HT-29 (cell line): Measurements from ENCODE around the gene UBE2H. TPM values are rescaled to one million over a fixed set of nuclear protein-coding genes. Genes with fewer than 3 reads are reported as not detected.
"Not testable (repeated sequence)": the region's sequence is repeated elsewhere in the genome, so short reads cannot be mapped to it uniquely, and the experiment has no call there.

ENCODE experiments used
- DNase-seq: peaks from one replicate; pipeline ENCODE4 v3.0.0-alpha.2; 2015; ENCODE audit warnings: low spot score
- total RNA-seq: library from RNA; depleted of rRNA; stranded (reverse); fragments of >200 nt; shearing (Covaris generic); gene quantifications from 2 replicates; pipeline ENCODE4 v1.2.3, GENCODE V29; 2014

The UBE2H gene
- total RNA-seq, 1 experiment from 2014 or later = 96.8 TPM

DNA sequence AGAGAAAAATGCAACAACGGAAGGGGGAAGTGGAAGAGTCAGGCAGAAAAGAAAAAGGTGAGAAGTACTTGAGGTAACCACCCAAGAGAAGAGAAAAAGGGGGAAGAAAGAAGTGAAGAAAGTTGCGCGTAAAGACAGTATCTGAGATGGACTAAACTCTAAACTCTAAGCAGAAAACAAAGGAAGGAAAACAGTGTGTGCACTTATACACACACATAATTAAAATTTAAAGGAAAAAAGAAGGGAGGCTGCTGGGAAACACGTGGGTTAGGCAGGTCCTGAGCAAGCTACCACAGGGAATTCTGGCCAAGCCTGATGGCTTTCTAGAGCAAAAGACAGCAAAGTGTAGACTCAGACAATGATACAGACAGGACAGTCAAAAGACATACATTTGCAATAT, 78.0 kb downstream of the UBE2H start:
- no peak for DNase-seq

DNA sequence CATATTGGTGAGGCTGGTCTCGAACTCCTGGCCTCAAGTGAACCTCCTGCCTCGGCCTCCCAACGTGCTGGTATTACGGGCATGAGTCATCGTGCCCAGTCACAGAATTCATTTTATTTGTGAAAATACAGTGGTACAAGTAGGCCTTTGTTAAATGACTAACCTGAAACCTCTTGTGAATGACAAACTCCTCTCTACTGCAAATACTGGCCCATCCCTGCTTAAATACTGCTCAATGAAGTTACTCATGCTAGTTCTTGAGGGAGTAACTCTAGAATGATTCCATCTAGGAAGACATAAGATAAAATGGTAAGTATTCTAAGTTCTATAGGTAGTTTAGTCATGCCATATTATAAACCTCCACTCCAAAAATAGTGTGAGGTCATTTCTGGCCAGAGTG, 80.7 kb downstream of the UBE2H start:
- no peak for DNase-seq

DNA sequence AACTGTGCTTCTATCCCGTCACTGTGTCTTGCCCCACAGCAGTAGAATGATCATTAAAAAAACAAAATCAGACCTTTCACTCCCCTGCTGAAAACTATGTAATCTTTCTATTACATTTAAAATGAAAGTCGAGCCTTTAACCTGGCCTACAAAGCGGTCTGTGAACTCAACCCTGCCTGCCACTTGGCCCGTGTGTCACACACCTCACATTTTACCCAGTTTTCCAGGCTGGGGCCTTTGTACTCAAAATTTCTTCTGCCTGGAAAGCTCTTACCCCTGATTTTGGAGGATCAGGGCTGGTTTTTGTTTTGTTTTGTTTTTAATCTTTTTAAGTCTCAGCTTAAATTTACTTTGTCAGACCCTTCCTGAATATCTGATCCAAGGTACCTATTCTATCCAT, 82.1 kb downstream of the UBE2H start:
- DNase-seq = no peak

DNA sequence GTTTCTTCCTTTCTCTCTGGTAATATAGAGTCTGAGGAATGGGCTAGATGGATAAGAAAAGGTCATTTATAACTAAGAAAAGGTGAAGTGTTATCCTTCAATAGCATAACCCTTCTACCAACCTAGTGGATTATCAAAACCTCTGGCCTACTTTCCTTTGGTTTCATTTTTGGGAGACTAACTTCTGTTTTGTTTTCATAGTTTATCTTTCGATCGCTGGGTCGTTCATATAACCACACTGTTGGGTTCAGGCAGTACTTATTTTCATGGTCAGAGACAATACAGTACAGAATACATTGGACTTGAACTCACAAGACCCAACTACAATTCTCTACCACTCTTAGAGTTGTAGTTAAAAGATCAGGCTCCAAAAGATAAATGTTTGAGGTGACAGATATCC, 86.5 kb downstream of the UBE2H start:
- DNase-seq = no peak

DNA sequence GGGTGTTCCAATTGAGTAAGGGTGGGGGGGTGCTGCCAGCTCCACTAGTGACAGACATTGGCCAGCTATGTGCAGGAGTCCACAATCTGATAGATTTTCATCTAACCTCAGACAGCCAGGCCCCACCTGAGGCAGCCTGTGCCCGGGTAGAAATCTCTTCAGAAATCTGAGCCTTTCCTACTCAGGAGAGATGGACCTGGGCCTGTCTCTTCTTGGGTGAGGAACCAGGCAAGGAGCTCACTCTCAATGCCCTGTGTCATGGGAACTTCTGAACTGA, 86.9 kb downstream of the UBE2H start:
- DNase-seq = no peak

DNA sequence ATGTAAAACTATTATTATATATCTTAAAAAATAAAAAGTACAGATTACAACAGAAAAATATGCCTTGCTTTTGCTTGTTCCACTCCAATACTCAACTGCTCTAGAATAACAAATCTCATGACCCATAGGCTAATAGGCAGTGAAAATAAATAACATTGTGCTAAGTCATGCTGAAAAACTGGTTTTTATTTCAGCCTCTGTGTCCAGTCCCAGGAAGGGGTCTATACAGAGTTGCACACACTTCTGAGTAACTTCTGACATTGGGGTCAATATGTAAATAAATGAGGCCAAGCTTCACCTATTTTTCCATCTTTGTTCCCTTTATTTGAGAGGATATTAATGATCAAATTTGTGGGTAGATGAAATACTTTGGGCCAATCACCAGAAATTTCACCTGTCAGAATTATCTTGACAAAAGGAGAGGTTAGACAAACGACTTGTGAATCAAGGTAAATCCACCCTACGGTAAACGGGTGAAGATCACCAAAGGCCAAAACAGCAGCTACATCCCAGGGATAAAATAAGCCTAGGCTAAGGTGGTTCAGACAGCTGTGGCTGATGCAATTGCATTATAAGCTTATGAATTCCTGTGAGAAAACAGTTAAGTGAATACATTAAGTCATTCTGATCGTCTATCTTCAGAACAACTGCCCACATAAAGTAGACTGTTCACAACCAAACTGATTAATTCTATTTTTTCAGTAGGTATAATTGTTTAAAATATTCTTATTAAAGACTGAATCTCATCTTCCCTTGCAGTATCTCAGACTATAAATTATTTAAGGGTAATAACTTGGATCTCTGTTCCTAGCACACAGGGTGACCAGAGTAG, 87.5 kb downstream of the UBE2H start:
- DNase-seq = no peak

DNA sequence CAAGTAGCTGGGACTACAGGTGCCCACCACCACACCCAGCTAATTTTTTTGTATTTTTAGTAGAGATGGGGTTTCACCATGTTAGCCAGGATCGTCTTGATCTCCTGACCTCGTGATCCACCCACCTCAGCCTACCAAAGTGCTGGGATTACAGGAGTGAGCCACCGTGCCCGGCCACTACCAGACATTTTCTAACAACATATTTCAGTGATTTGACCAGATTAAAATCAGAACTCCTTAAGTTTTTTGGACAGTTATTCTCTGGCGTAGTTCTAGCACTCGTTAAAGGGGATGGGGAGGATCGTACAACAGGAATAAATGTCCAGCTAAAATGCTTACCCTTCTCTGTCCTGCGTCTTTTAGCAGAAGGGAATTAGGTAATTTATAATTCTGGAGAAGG, 88.1 kb downstream of the UBE2H start:
- not testable (repeated sequence) for DNase-seq

DNA sequence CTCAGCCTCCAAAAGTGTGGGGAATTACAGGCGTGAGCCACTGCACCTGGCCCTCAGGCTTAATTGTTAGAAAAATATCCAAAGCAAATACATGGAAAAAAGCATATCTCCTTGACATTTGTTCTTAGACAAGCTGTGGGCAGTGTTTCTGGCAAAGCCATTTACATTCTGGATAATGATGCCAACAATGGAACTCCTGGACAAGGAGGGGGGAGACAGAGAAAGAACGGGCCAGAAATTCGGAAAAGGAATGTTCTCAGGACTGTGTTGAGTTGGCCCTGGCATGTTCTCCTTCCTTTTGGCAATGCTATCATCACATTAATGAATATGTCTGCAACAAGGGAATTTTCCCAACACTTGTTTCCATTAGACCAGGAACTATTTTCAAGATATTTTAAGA, 88.7 kb downstream of the UBE2H start:
- no peak for DNase-seq

DNA sequence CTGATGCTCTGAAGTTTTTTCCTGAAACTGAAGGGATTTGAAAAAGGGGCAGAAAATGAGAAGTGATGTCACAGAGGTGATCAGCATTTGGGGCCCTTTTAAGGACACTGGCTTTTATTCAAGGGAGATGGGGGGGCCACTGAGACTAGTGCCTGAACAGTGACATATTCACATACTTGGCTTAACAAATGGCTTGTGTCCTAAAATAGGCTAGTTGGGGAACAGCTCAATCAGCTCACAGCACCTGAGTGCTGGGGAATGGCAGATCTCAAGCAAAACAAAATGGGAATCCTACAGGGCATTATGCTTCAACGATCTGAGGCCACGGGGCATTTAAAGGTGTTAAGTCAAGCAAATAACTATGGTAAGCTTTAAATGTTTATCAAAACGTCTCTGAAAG, 90.1 kb downstream of the UBE2H start:
- DNase-seq = no peak

DNA sequence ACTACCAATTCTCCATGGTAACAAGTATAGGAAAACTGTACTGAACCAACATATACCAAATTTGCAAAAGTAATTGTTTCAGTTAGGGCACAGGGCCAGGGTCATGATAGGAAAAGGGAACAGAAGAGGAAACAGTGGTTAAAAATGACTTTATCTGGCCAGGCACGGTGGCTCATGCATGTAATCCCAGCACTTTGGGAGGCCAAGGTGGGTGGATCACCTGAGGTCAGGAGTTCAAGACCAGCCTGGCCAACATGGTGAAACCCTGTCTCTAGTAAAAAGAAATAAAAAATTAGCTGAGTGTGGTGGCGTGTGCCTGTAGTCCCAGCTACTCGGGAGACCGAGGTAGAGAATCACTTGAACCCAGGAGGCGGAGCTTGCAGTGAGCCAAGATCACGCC, 92.0 kb downstream of the UBE2H start:
- not testable (repeated sequence) for DNase-seq

DNA sequence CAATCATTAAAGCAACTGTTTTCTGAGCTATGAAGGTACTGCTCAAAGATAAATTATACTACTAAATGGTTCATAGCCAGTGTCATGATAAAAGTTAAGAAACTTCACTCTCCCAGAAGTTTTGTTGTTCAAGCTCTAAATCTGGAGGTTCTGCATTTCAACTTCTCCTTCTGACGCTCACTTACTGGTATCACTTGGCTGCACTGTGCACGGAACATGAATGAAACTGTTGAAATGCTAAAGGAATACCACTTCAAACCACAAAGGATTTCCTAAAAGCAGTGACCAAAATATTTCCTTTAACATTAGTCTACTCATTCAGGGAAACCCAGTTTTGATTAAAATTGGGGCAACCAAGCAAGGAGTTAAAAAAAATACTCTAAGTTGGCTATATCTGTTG, 93.6 kb downstream of the UBE2H start:
- DNase-seq = no peak

DNA sequence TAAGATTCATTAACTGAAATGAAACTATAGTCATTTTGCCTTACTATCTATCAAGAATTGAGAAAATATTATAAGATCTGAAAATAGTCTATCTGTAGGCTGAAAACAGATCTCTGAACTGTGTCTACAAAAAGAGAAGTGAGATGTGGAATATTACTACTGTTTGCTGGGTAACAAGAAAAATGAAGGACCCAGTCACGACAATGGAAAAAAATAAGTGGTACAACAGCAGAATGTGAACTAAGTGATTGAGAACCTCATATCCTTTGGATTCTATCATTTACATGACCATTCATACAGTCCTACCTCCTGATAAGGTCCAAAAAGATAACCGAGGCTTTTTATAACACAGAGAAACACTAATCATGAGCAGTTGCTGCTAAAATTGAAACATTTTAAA, 94.3 kb downstream of the UBE2H start:
- no peak for DNase-seq

DNA sequence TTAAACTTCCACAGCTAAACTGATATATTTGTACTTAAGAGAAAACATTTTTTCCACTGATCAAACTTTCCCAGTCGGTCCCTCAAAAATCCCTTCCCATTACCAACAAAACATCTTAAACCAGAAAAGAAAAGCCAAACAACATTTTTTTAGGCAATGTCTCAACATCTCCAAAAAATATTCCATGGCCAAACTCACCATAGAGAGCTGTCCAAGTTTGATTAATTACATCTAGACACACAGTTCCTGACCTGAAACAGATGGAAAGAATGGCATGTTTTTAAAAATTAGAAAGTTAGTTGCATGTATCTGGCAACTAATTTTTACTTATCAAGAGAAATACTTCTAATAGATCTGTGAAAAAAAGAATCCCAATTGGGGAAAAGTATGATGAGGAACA, 95.4 kb downstream of the UBE2H start:
- no peak for DNase-seq

DNA sequence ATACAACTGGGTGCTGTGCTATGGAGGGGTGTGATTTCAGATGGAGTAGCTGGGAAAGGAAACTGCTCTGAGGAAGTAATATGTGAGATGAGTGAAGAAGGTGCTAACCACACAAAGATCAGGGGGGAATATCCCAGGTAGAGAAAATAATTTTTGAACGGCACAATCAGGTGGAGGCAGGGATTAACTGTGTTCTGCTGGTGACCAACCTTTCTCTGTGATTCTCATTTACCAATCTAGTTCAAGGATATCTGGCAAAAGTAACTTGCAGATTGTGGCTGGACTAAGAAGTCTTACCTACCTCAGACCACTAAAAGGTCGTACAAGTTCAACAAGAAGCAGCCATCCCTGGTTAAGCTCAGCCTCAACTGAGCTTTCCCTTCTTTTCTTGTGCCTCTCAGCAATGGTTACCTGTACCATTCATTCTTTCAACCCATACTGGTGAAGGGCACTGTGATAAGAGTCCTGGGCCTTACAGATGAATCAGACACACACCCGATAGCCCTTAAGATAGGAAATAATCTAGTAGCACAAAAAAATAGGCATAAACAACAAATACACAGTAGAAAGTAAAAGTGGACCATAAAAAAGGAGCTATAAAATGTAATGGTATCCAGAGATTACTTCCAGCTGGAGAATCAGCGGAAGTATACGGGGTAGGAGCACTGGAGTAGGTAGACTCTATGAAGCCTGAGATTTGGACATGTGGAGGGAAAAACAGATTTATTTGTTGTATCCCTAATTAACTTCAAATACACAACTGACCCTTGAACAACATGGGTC, 96.6 kb downstream of the UBE2H start:
- no peak for DNase-seq

DNA sequence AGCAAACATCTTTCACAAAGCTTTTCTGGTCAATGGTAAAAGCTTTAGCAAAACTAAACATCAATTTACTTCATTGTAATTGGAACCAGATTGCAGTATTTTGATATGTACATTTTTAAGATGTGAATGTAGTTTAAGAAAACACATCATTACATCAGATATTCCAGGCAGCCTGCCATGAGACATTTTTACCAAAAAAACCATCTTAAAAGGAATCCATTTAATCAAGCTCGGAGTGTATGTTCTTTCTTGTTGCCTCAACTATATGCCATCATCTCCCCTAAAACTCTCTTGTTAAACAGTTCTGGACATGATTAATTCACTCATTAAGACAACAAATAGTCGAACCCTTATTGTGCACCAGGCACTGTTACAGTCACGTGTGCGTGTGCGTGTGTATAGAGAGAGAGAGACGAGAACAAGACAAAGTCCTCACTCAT, 97.5 kb downstream of the UBE2H start:
- DNase-seq = no peak

DNA sequence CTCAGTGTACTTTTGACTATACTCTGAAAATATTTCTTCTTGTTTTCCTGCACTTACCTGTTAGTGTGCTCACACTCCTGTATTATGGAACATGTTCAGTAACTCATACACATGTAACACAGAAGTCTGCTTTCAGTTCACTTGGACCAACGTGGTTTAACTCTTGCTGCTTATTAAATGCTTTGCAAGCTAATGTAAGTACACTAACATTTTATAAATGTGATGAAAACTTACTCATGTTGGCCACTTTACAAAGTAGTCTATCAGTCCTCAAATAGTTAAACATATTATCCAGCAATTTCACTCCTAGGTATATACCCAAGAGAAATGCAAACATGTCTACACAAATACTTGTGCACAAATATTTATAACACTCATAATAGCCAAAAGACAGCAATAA, 98.4 kb downstream of the UBE2H start:
- DNase-seq = no peak

DNA sequence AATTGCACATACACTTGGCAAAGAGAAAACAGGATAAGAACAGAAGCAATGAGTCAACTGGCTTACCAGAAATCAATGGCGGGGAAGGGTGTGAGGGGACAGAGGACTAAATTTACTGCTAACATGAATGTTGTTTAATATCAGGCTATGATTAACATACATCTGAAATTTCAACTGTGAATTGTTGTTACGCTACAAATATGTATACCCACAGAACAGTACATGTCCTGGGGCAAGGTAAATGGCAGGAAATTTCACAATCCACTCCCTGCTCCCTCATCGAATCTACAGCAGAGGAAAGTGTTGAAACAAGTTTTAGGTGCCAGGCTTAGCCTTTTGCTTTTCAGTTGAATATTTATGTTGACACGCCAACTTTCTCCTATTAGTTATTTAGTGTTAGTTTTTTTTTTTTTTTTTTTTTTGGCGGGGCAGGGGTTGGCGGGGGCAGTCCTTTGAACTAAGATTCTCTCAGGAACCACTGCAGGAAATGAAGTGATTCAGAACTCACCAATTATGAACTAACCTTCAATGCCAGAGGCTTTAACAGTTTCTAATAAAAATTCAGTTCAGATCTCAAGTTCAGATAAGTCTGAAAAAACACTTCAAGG, 99.0 kb downstream of the UBE2H start:
- no peak for DNase-seq

DNA sequence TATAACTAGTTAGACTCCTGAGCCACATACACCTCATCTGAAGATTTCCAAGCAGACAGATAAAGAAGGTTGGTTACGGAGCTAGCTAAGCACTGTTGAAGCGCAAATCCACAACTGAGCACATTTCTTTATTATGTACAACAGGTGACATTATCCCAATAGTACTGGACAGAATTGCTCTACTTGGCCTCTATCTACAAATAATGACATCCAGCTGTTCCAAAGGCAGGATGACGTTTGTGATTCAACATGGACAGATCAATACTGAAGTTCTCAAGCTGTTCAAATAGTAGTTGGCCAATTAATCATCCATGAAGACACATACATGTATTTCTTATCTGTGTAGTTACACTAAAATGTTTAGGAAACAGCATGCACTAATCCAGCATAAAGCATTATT, 101.0 kb downstream of the UBE2H start:
- DNase-seq = no peak

DNA sequence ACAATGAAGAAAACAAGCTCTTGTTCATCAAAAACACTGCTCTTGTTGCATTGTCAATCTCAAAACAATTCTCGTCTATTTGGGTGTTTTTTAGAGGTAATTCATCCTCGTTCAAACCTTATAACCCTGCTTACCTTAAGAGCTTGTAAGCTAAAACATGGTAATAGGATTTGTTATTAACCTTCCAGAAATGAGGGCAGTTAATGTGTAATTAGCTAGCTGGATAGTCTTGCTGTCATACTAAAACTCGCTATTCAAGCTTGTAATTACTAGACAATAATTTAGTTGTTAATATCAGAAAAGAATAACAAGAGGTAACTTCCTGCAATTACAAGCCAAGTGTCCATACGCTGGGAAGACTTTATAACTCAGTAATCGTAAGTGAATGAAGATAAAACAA, 101.6 kb downstream of the UBE2H start:
- DNase-seq = no peak

DNA sequence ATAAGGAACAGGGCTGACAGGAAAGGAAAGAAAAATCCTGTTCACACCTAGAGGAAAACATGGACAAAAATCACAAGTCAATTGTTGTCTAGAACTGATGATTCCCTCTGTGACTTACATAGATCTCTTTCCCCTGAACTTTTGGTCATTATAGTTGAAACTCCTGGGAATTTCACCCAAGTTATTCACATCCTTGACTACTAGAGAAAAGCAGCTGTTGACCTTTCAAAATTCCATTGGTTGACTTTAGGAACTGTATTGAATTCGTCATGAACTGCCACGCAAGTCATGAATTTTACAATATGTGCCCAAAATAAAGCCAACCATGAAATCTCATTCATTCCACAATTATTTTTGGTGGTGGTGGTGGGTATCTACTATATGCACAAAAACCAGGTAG, 104.3 kb downstream of the UBE2H start:
- DNase-seq = no peak

DNA sequence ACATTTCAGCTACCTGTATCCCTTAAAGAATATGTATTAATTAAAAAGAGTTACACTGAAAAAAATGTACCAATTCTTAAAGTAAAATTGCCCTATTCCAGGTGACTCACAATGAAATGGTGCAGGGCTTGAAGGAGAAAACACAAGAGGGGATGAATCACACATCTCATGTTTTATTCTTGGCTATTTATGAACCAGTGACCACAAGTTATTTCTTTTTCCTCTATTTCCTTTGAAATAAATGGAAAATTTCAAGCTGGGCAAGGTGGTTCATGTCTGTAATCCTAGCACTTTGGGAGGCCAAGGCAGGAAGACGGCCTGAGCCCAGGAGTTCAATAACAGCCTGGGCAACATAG, 106.8 kb downstream of the UBE2H start:
- DNase-seq = no peak

DNA sequence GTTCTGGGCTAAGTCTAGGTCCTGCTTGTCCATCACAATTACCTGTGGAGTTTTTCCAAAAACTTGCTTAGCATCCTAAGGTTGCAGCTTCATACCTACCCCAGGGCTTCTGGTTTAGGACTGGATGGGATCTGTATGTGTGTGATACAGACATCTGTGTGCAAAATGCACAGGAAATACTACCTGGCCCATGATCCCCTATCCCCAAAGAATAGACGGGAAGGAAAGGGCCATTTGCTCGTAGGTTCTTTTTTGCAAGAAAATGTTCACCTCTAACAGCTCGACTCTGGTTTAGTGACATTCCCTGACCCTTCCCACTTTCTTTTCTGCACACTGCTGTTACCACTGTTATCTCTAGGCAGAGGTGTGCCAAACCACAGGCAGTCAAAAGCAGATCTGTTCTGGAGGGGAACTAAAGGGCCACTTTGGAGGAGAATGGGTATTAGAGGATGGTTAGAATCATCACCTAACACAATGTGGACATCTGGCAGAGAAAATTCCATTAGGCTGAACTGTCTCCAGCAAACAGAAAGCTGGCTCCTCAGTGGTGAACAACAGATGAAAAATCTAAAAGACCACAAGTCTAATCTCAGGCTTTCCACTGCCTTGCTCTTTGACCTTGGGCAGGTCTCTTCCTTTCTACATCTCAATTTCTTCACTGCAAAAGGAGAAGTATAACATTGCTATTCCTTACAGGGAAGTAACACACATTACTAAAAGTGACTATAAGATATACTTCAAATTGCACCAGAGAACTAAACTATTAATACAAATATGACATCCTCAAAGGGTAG, 107.4 kb downstream of the UBE2H start:
- no peak for DNase-seq
